Stimulated activated naive B cell treated with anti-CD40 and anti-IgM and Interleukin-4, amounts not matched to agents 10 μg/mL and 1 μg/mL and 100 μg/mL, for 72 hours (primary cell): Measurements from ENCODE around the gene SLC16A12.
"Not testable (repeated sequence)": the region's sequence is repeated elsewhere in the genome, so short reads cannot be mapped to it uniquely, and the experiment has no call there.

ENCODE experiments used
- ATAC-seq, 2 donors: fragments of 150-1000 bp; cut with Tn5 transposase; replicated peaks; 2 replicates each; pipeline ENCODE4 v1.10.0; 2021; ENCODE audit warnings: moderate library complexity in 1 of 2
- DNase-seq: peaks from one replicate; pipeline ENCODE4 v3.0.0; 2021
- H3K27ac Mint-ChIP-seq: one replicate; pipeline ENCODE4 v1.8.0; 2022; ENCODE audit warnings: mild to moderate bottlenecking, mixed read lengths
- H3K27me3 Mint-ChIP-seq, 2 donors: one replicate each; pipeline ENCODE4 v1.8.0; 2022; ENCODE audit warnings: mixed read lengths in 2 of 2
- H3K36me3 Mint-ChIP-seq, 2 donors: one replicate each; pipeline ENCODE4 v1.8.0; 2022; ENCODE audit warnings: mixed read lengths in 2 of 2, mild to moderate bottlenecking in 1 of 2
- H3K4me1 Mint-ChIP-seq, 2 donors: one replicate each; pipeline ENCODE4 v1.8.0; 2022; ENCODE audit warnings: mixed read lengths in 2 of 2, mild to moderate bottlenecking in 1 of 2
- H3K4me3 Mint-ChIP-seq, 2 donors: one replicate each; pipeline ENCODE4 v1.8.0; 2022; ENCODE audit warnings: mild to moderate bottlenecking in 2 of 2, mixed read lengths in 2 of 2, moderate library complexity in 1 of 2
- H3K9me3 Mint-ChIP-seq, 2 donors: one replicate each; pipeline ENCODE4 v1.8.0; 2022; ENCODE audit warnings: mixed read lengths in 2 of 2, mild to moderate bottlenecking in 1 of 2

SLC16A12 gene

DNA sequence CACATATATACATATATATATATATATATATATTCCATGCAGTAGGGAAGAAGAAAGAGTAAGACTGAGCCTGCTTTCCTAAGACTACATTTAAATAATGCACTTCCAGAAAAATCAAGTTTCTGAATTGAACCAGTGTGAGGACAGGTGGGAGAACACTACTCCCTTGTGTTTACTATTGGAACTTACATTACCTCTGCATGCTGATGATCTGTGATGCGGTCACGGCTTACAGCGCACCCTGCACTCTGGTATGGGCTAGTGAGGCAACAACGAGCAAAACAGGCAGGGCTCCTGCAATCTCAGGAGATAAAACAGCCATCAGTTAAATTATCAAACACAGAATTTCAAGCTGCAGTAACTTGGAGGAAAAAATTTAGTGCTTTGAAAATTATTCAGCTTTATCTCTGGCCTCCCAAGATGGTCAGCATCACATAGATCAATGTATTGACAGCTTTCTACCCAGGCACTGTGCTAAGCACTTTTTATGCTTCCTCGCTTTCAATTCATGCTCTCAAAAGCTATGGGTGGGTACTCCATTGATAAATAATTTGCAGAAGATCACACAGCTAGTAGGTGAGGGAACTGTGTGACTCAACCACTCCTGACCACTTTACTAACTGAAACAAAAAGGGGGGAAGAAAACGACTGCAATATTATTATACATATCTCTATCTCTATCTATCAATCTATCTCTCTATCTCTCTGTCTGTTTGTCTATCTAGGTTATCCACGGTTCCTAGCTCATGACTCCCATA is 20.5 kb upstream of the SLC16A12 start:
- H3K9me3 Mint-ChIP-seq: no peaks in the 10 kb centered on the region
- no peak overlapping the region for H3K27ac Mint-ChIP-seq
- peaks cover 10 to 13% of the 10 kb centered on the region in 2 donors for H3K27me3 Mint-ChIP-seq
- no peaks in the 10 kb centered on the region for H3K4me1 Mint-ChIP-seq
- ATAC-seq (no peak), DNase-seq (no peak)
- H3K4me3 Mint-ChIP-seq: no peak overlapping the region
- no peaks in the 10 kb centered on the region for H3K36me3 Mint-ChIP-seq

DNA sequence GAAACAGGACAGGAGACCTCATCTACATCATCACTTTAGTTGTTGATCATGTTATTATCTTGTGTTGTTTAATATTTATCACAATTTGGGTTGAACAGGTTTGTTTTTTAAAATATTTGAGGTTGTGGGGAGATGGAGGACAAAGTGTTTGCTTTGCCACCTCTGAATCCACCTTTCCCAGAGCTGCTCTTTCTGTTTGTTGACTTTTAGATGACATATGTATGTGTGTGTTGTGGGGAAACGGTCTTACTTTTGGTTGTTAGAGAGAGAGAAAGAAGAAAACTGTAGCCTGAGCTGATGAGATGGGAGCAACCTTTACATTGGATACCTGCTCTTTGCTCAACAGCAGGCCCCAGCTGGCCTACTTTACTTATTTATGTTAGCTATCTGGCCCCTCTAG is 19.0 kb upstream of the SLC16A12 start:
- Mint-ChIP-seq H3K27me3 (peaks cover 13 to 15% of the 10 kb centered on the region in 2 donors), H3K36me3 (no peaks in the 10 kb centered on the region), H3K4me1 (no peaks in the 10 kb centered on the region), H3K4me3 (no peak overlapping the region), H3K9me3 (no peaks in the 10 kb centered on the region), H3K27ac (no peak overlapping the region)
- ATAC-seq (no peak), DNase-seq (no peak)

- Mint-ChIP-seq H3K36me3 (no peaks in the 10 kb centered on the region), H3K27me3 (peaks cover 5 to 15% of the 10 kb centered on the region in 2 donors), H3K27ac (no peak overlapping the region), H3K9me3 (no peaks in the 10 kb centered on the region), H3K4me3 (no peak overlapping the region), H3K4me1 (no peaks in the 10 kb centered on the region)
- ATAC-seq: no peak
- DNase-seq: no peak
Measured at GRCh38 chr10:89553064-89553734, 17.8 kb upstream of the SLC16A12 start.

- H3K4me1 Mint-ChIP-seq: no peaks in the 10 kb centered on the region
- H3K36me3 Mint-ChIP-seq: no peaks in the 10 kb centered on the region
- peaks cover 0 to 10% of the 10 kb centered on the region in 2 donors for H3K27me3 Mint-ChIP-seq
- ATAC-seq (no peak), DNase-seq (no peak)
- H3K4me3 Mint-ChIP-seq: no peak overlapping the region
- no peak overlapping the region for H3K27ac Mint-ChIP-seq
- H3K9me3 Mint-ChIP-seq: no peaks in the 10 kb centered on the region
Measured at GRCh38 chr10:89552213-89552612, 16.8 kb upstream of the SLC16A12 start.

- Mint-ChIP-seq H3K27me3 (peaks cover 0 to 5% of the 10 kb centered on the region in 2 donors), H3K9me3 (peaks cover 0 to 5% of the 10 kb centered on the region in 2 donors), H3K4me3 (no peak overlapping the region), H3K4me1 (no peaks in the 10 kb centered on the region), H3K27ac (no peak overlapping the region), H3K36me3 (no peaks in the 10 kb centered on the region)
- no peak for ATAC-seq
- DNase-seq: no peak
Measured at GRCh38 chr10:89550509-89550908, 15.1 kb upstream of the SLC16A12 start.

GRCh38 chr10:89549510-89549909 is 14.1 kb upstream of the SLC16A12 start:
- ATAC-seq (no peak), DNase-seq (no peak)
- peaks cover 0 to 5% of the 10 kb centered on the region in 2 donors for H3K9me3 Mint-ChIP-seq
- H3K4me1 Mint-ChIP-seq: no peaks in the 10 kb centered on the region
- H3K36me3 Mint-ChIP-seq: no peaks in the 10 kb centered on the region
- no peak overlapping the region for H3K27ac Mint-ChIP-seq
- no peak overlapping the region for H3K4me3 Mint-ChIP-seq
- peaks cover 0 to 5% of the 10 kb centered on the region in 2 donors for H3K27me3 Mint-ChIP-seq

DNA sequence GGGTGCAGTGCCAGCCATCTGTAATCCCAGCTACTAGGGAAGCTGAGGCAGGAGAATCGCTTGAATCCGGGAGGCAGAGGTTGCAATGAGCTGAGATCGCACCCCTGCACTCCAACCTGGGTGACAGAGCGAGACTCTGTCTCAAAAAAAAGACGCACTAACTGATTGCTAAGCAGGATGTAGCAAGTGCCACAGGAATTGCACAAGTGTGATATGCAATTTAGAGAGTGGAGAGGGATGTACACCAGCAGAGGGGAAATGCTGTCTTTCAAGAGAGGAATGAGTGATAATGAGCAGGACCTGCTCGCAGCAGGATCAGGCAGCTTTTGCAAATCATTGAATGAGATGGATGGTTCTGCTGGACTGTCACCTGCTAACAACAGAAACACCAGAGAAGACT is 13.3 kb upstream of the SLC16A12 start:
- Mint-ChIP-seq H3K27me3 (peaks cover 0 to 5% of the 10 kb centered on the region in 2 donors), H3K27ac (no peak overlapping the region), H3K9me3 (peaks cover 0 to 5% of the 10 kb centered on the region in 2 donors), H3K36me3 (no peaks in the 10 kb centered on the region), H3K4me3 (no peak overlapping the region), H3K4me1 (no peaks in the 10 kb centered on the region)
- DNase-seq (no peak), ATAC-seq (no peak)

DNA sequence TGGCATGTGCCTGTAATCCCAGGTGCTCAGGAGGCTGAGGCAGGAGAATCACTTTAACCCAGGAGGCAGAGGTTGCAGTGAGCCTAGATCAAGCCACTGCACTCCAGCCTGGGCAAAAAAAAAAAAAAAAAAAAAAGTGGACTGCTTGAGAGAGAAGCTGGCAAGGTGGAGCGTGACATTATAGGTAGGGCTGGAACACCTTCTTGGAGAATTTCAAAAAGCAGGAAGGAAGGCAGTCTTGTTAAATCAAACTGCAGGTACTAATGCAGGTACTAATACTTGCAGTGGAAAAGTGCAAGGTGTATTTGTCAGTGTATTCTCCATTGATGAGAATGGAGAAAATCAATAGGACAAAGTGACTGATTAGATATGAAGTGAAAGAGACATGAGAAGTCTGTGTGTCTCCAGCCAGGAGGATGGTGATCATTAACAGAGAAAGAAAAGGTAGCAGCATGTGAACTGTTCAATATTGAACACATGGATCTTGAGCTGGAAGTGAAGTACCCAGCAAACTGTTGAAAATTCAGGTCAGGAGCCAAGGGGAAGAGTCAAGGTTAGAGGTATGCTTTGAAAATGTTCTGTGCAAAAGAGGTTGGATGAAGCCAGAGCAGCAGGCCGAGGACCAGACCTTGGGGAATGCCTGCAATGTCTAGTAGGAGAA is 12.6 kb upstream of the SLC16A12 start:
- DNase-seq: no peak
- no peaks in the 10 kb centered on the region for H3K36me3 Mint-ChIP-seq
- no peak overlapping the region for H3K27ac Mint-ChIP-seq
- no peaks in the 10 kb centered on the region for H3K4me1 Mint-ChIP-seq
- peaks cover 0 to 5% of the 10 kb centered on the region in 2 donors for H3K9me3 Mint-ChIP-seq
- H3K4me3 Mint-ChIP-seq: no peak overlapping the region
- peaks cover 0 to 5% of the 10 kb centered on the region in 2 donors for H3K27me3 Mint-ChIP-seq
- no peak for ATAC-seq

DNA sequence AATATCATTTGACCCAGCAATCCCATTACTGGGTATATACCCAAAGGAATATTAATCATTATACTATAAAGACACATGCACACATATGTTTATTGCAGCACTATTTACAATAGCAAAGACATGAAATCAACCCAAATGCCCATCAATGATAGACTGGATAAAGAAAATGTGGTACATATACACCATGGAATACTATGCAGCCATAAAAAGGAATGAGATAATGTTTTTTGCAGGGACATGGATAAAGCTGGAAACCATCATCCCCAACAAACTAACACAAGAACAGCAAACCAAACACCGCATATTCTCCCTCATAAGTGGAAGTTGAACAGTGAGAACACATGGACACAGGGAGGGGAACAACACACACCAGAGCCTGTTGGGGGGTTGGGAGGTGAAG is 11.3 kb upstream of the SLC16A12 start:
- peaks cover 5 to 11% of the 10 kb centered on the region in 2 donors for H3K27me3 Mint-ChIP-seq
- not testable (repeated sequence) for H3K4me3 Mint-ChIP-seq, H3K9me3 Mint-ChIP-seq, ATAC-seq, DNase-seq, H3K36me3 Mint-ChIP-seq, H3K27ac Mint-ChIP-seq, H3K4me1 Mint-ChIP-seq

GRCh38 chr10:89543841-89544240 is 8.4 kb upstream of the SLC16A12 start:
- no peak for ATAC-seq
- Mint-ChIP-seq H3K36me3 (no peaks in the 10 kb centered on the region), H3K27ac (no peak overlapping the region), H3K9me3 (peaks cover 0 to 5% of the 10 kb centered on the region in 2 donors), H3K4me3 (no peak overlapping the region), H3K27me3 (peaks cover 22 to 27% of the 10 kb centered on the region in 2 donors), H3K4me1 (no peaks in the 10 kb centered on the region)
- DNase-seq: no peak

DNA sequence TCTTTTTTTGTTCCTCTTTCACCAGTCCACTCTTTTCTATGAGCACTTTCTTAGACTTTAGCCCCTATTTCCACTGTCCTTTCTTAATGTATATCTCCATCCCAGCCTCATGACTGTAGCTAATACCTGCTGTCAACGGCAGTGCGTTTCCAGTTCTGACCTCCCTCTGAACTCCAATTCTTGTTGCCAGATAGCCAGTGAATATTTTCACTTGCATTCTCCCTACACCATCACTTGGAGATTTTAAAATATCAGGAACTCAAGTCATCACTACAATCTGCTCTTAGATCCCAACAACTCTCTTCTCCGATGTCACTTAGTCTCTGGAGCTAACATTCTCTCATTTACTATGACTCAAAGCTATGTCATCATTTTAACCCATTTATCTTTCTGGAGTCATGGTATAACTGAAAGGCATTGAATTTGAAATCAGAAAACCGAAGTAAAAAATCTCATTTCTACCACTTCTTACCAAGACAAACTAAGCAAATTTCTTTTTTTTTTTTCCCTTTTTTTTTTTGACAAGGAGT is 5.1 kb upstream of the SLC16A12 start:
- no peak overlapping the region for H3K27ac Mint-ChIP-seq
- no peaks in the 10 kb centered on the region for H3K36me3 Mint-ChIP-seq
- H3K4me3 Mint-ChIP-seq: no peak overlapping the region
- ATAC-seq (no peak), DNase-seq (no peak)
- peaks cover 34 to 46% of the 10 kb centered on the region in 2 donors for H3K27me3 Mint-ChIP-seq
- H3K9me3 Mint-ChIP-seq: no peaks in the 10 kb centered on the region
- no peaks in the 10 kb centered on the region for H3K4me1 Mint-ChIP-seq

GRCh38 chr10:89537364-89537763 is 2.0 kb upstream of the SLC16A12 start:
- H3K4me3 Mint-ChIP-seq: no peak overlapping the region
- ATAC-seq: no peak
- no peak overlapping the region for H3K27ac Mint-ChIP-seq
- H3K36me3 Mint-ChIP-seq: no peaks in the 10 kb centered on the region
- H3K27me3 Mint-ChIP-seq: peaks cover 51 to 64% of the 10 kb centered on the region in 2 donors
- peaks cover 3 to 12% of the 10 kb centered on the region in 2 donors for H3K4me1 Mint-ChIP-seq
- no peaks in the 10 kb centered on the region for H3K9me3 Mint-ChIP-seq
- DNase-seq: no peak

DNA sequence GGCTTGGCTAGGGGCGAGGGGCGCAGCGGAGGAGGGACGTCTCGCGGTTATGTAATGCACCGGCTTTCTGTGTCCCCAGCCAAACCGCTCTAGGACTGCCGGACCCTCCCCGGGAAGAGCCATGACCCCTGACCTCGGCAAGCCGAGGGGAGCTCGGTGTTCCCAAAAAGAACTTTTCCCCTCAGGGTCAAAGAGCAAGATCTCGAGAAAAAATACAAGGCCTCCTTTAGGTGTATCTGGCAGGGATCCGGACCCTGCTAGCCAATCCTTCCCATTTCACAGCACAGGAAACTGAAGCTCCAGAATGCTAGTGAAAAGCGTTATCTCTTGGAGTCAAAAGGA is 590 bp upstream of the SLC16A12 start:
- Mint-ChIP-seq H3K4me3 (no peak overlapping the region), H3K9me3 (no peaks in the 10 kb centered on the region), H3K27ac (no peak overlapping the region), H3K4me1 (peaks cover 3 to 12% of the 10 kb centered on the region in 2 donors), H3K27me3 (peaks cover 55 to 74% of the 10 kb centered on the region in 2 donors), H3K36me3 (no peaks in the 10 kb centered on the region)
- DNase-seq: no peak
- no peak for ATAC-seq

- Mint-ChIP-seq H3K9me3 (no peaks in the 10 kb centered on the region), H3K27me3 (peaks cover 52 to 72% of the 10 kb centered on the region in 2 donors), H3K36me3 (no peaks in the 10 kb centered on the region), H3K4me3 (peak overlapping the region; percentile 36 to 48), H3K27ac (no peak overlapping the region), H3K4me1 (peaks cover 3 to 12% of the 10 kb centered on the region in 2 donors)
- no peak for ATAC-seq
- DNase-seq: no peak
Measured at GRCh38 chr10:89534826-89535166, 598 bp downstream of the SLC16A12 start.
